NCI-H1105 (cell line): Measurements from ENCODE around the gene SYT14.
"Not testable (repeated sequence)": the region's sequence is repeated elsewhere in the genome, so short reads cannot be mapped to it uniquely, and the experiment has no call there.

Source experiments
- DNase-seq: peaks from one replicate; lab custom pipeline; 2025; lab: John Stamatoyannopoulos, UW

Gene SYT14

GRCh38 chr1:209945377-209945776 lies 7.4 kb downstream of the SYT14 start:
- no peak for DNase-seq

DNA sequence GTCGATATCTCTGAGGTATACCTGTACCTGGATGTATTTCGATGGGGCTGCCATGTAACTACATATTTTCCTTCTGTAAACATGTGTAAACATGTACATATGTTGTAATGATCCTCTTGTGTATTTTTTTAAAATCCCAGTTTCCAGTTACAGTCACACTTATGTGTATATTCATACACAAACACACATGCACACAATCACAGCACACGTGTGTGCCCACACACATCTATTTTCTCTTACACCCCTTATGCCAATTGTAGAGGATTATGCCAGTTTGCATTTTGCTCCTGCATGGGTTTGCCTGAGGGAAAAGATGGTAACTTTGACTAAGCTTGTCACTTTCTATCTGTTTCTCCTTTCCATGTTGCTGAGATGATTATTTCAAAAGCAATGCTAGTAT lies 10.1 kb downstream of the SYT14 start:
- DNase-seq, result no peak

DNA sequence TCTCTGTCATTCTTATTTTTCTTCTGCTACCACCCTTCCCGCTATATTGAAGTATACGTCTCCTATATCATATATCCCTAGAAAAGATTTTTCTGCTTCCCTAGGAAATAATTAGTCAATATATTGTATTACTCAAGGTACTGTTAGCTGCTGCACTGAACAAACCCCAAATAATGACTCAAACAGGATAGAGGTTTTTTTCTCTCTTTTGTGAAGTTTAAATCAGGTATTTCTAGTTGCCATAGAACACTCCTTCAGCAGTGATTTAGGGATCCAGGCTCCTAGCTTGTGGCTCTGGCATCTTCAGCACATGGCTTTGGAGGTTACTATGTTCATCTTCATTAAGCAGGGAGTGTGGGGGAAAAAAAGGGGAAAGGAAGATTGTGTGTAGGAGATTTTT lies 18.1 kb downstream of the SYT14 start:
- DNase-seq, result no peak

- DNase-seq, result no peak
These were observed 21.6 kb downstream of the SYT14 start for GRCh38 chr1:209959623-209960022.

- DNase-seq, result no peak
These were observed 22.9 kb downstream of the SYT14 start for GRCh38 chr1:209960926-209961325.

- DNase-seq, result no peak
These were observed 24.4 kb downstream of the SYT14 start for GRCh38 chr1:209962388-209962787.

- DNase-seq, result no peak
These were observed 24.8 kb downstream of the SYT14 start for GRCh38 chr1:209962856-209963255.

GRCh38 chr1:209965996-209966395 lies 28.0 kb downstream of the SYT14 start:
- DNase-seq, result no peak

- not testable (repeated sequence) for DNase-seq
These were observed 40.7 kb downstream of the SYT14 start for GRCh38 chr1:209978721-209979120.

- DNase-seq, result no peak
These were observed 45.9 kb downstream of the SYT14 start for GRCh38 chr1:209983953-209984352.

DNA sequence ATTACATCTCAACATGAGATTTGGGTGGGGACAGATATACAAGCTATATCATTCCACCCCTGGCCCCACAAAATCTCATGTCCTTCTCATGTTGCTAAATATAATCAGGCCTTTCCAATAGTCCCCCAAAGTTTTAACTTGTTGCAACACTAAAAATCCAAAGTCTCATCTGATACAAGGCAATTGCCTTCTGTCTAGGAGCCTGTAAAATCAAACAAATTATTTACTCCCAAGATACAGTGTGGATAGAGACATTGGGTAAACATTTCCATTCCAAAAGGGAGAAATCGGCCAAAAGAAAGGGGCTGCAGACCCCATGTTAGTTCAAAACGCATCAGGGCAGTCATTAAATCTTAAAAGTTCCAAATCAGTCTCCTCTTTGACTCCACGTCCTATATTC lies 47.0 kb downstream of the SYT14 start:
- DNase-seq, result no peak

- DNase-seq, result no peak
These were observed 50.7 kb downstream of the SYT14 start for GRCh38 chr1:209988706-209989105.

- DNase-seq, result peak; percentile 24
These were observed 51.5 kb downstream of the SYT14 start for GRCh38 chr1:209989525-209989924.

- DNase-seq, result no peak
These were observed 55.2 kb downstream of the SYT14 start for GRCh38 chr1:209993061-209993830.

- no peak for DNase-seq
These were observed 58.3 kb downstream of the SYT14 start for GRCh38 chr1:209996348-209996747.

GRCh38 chr1:209999005-209999404 lies 61.0 kb downstream of the SYT14 start:
- DNase-seq, result no peak

GRCh38 chr1:210001751-210002150 lies 63.7 kb downstream of the SYT14 start:
- DNase-seq, result no peak

DNA sequence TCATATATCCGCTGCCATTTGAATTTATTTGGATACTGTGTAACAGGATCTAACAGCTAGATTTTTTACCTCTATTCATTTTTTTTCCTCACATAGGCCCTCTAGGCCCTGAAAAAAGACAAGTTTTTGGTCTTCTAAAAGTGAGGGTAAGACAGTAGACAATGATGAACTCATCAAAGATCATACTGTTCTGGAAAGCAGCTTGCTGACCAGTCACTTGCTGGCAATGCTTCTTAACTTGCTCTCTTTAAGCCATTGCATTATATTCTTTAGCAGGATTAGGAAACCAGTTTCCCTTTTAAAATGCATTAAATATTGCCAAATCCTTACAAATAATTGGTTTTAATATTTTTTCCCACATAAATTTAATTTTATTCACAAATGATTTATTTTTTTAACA lies 65.5 kb downstream of the SYT14 start:
- DNase-seq, result no peak

DNA sequence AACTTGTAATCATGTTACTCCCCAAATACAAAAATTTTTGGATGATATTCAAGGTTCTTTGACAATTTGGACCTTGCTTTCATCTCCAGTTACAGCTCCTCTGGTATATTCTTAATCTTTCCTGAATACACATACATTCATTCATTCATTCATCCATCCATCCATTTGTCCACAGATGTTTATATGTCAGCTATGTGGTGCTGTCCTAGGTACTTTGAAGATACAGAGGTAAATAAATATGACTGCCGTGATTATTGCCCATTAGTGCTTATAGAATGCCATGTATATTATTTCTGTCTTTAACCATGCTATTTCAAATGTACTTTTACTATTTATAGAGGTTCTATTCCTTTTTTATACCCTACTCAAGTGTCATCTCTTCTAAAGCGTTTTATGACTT lies 72.1 kb downstream of the SYT14 start:
- no peak for DNase-seq

- DNase-seq, result no peak
These were observed 83.3 kb downstream of the SYT14 start for GRCh38 chr1:210021145-210021860.

DNA sequence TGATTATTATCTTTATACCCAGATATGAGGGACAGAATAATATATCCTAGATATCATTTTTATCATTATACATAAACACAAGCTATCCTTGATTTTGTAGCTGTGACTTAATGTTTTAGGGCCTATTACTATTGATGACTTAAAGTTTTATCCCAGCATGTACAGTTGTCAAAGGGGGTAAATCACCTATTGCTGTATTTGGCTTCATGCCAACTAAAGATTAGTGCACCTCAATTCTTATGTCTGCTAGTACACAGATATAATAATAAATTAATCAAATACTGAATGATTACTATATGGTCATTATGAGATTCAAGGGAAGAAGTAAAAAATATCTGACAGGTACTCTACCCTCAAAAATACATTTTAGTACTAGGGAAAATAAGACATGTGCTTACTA lies 84.0 kb downstream of the SYT14 start:
- DNase-seq, result no peak

- no peak for DNase-seq
These were observed 86.3 kb downstream of the SYT14 start for GRCh38 chr1:210024282-210024681.

DNA sequence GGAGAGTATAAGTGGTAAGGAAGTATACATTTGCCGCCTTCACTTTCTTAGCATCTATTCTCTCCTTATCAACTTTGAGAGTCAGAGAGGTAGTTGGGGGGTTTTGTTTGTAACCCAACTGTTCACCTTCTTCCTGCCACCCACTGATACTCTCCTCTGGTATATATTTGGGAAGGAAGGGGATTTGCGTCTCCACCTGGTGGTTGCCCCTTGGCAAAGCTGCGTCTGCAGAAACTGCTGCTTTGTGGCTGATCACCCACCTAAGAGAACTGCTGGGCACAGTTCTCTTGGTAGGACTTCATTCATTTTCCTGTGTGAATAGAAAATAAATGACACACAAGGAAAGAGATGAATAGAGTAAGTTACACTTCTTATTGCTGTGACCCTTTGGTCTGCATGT lies 87.0 kb downstream of the SYT14 start:
- DNase-seq, result no peak

- DNase-seq, result no peak
These were observed 87.9 kb downstream of the SYT14 start for GRCh38 chr1:210025870-210026269.
